Large intestine (tissue), 12 donors: ENCODE data around the gene GTSE1. TPM values are rescaled to one million over a fixed set of nuclear protein-coding genes. Genes with fewer than 3 reads are reported as not detected.
A peak's percentile ranks its signal among the peaks of the same experiment; 100 is the strongest.

Source experiments
- DNase-seq, 2 donors: peaks; one replicate each; pipeline versions ENCODE4 v3.0.0 to v3.0.0-alpha.2; 2013
- H3K27ac ChIP-seq: one replicate; pipeline ENCODE4 v1.5.1; 2013; ENCODE audit warnings: low read length
- H3K27me3 ChIP-seq: 2 replicates; pipeline ENCODE4 v1.6.1; 2013; ENCODE audit warnings: low read length; ENCODE audit not compliant: control insufficient read depth, insufficient read depth
- H3K36me3 ChIP-seq: 2 replicates; pipeline ENCODE4 v1.6.1; 2013; ENCODE audit warnings: low read length; ENCODE audit not compliant: control insufficient read depth, insufficient read depth
- H3K4me1 ChIP-seq: one replicate; pipeline ENCODE4 v1.6.1; 2013; ENCODE audit warnings: low read length; ENCODE audit not compliant: control insufficient read depth, insufficient read depth
- H3K4me3 ChIP-seq: one replicate; pipeline ENCODE4 v1.5.1; 2013; ENCODE audit warnings: low read length
- H3K9me3 ChIP-seq: one replicate; pipeline ENCODE4 v1.6.1; 2013; ENCODE audit warnings: mild to moderate bottlenecking, low read depth, low read length, moderate library complexity; ENCODE audit not compliant: control insufficient read depth
- WGBS: methylation state at CpG from one replicate; pipeline ENCODE4 v1.1.5; 2013; ENCODE audit warnings: low lambda C conversion rate; ENCODE audit not compliant: insufficient coverage; 5-methylcytosine and 5-hydroxymethylcytosine counted together
- long read RNA-seq, 11 donors: transcript quantifications; one replicate each; lab custom pipeline, GENCODE V29; 2026
- polyA plus RNA-seq: library from polyadenylated mRNA; unstranded; fragments of 120-200 nt; gene quantifications from one replicate; pipeline ENCODE4 v1.2.1, GENCODE V29; 2013

The GTSE1 gene
- polyA plus RNA-seq, result 10.3 TPM
- long read RNA-seq, donor 1, partial matches to known transcripts, result 0 of 1 reads
- long read RNA-seq, donor 1, other reads (novel, unspliced or antisense), result 0 of 1 reads
- long read RNA-seq, donor 2, partial matches to known transcripts, result 0 of 3 reads
- long read RNA-seq, donor 2, other reads (novel, unspliced or antisense), result 0 of 3 reads
- long read RNA-seq, donor 3, partial matches to known transcripts, result 5 of 8 reads
- long read RNA-seq, donor 3, other reads (novel, unspliced or antisense), result 0 of 8 reads
- long read RNA-seq, donor 4, result 0 reads
- long read RNA-seq, donor 5, result 0 reads
- long read RNA-seq, donor 6, partial matches to known transcripts, result 7 of 7 reads
- long read RNA-seq, donor 6, other reads (novel, unspliced or antisense), result 0 of 7 reads
- long read RNA-seq, donor 7, partial matches to known transcripts, result 0 of 3 reads
- long read RNA-seq, donor 7, other reads (novel, unspliced or antisense), result 0 of 3 reads
- long read RNA-seq, donor 8, result 0 reads
- long read RNA-seq, donor 9, partial matches to known transcripts, result 0 of 1 reads
- long read RNA-seq, donor 9, other reads (novel, unspliced or antisense), result 0 of 1 reads
- long read RNA-seq, donor 10, result 0 reads
- long read RNA-seq, donor 11, result 0 reads

- peaks cover 28% of the 10 kb centered on the region for H3K36me3 ChIP-seq
- peaks cover 15% of the 10 kb centered on the region for H3K4me1 ChIP-seq
- peak within 1 kb of the TSS; percentile 85 for H3K27ac ChIP-seq
- DNase-seq, result peak; percentile 98 to 99
- no peaks in the 10 kb centered on the region for H3K27me3 ChIP-seq
- WGBS, result no CpG with 5 or more reads among the region's 76 CpGs
- H3K4me3 ChIP-seq, result peak within 1 kb of the TSS; percentile 72
- H3K9me3 ChIP-seq, result no peaks in the 10 kb centered on the region
Observed at GRCh38 chr22:46296257-46297150, at the start of gene GTSE1. GTSE1 (plus strand) TSS chr22:46296870; CDS start chr22:46297401, 531 bp downstream.

GRCh38 chr22:46247443-46247975 lies 49.2 kb upstream of the GTSE1 start:
- Histone ChIP-seq H3K4me3 (no peak overlapping the region), H3K36me3 (peaks cover 32% of the 10 kb centered on the region), H3K4me1 (peaks cover 4% of the 10 kb centered on the region), H3K27me3 (no peaks in the 10 kb centered on the region), H3K9me3 (no peaks in the 10 kb centered on the region), H3K27ac (no peak overlapping the region)
- no CpG with 5 or more reads among the region's 2 CpGs for WGBS
- no peak for DNase-seq

- peaks cover 4% of the 10 kb centered on the region for H3K4me1 ChIP-seq
- DNase-seq, result peak; percentile 87 to 93
- WGBS, result no CpG with 5 or more reads among the region's 89 CpGs
- no peaks in the 10 kb centered on the region for H3K27me3 ChIP-seq
- peak within 1 kb of the TSS; percentile 94 for H3K27ac ChIP-seq
- peak within 1 kb of the TSS; percentile 92 for H3K4me3 ChIP-seq
- no peaks in the 10 kb centered on the region for H3K9me3 ChIP-seq
- H3K36me3 ChIP-seq, result peaks cover 18% of the 10 kb centered on the region
Observed at GRCh38 chr22:46250035-46250782, 46.5 kb upstream of the GTSE1 start, which contains the start of gene CDPF1. CDPF1 (minus strand) TSS chr22:46250293; CDS start chr22:46248284, 2,009 bp downstream.

- peak in 1 of 2 donors; percentile 57 for DNase-seq
- H3K9me3 ChIP-seq, result no peaks in the 10 kb centered on the region
Observed at GRCh38 chr22:46250783-46251125, 45.9 kb upstream of the GTSE1 start.

GRCh38 chr22:46251266-46251665 lies 45.4 kb upstream of the GTSE1 start:
- 80% methylated on average over 1 of the region's 7 CpGs for WGBS
- Histone ChIP-seq H3K4me3 (peak overlapping the region; percentile 92), H3K9me3 (no peaks in the 10 kb centered on the region), H3K36me3 (peaks cover 12% of the 10 kb centered on the region), H3K27ac (no peak overlapping the region), H3K4me1 (peaks cover 4% of the 10 kb centered on the region), H3K27me3 (no peaks in the 10 kb centered on the region)
- DNase-seq, result no peak

More at GRCh38 chr22:46250783-46251125, 45.9 kb upstream of the GTSE1 start:
- peak overlapping the region; percentile 92 for H3K4me3 ChIP-seq
- WGBS, result no CpG with 5 or more reads among the region's 25 CpGs
- H3K27ac ChIP-seq, result peak overlapping the region; percentile 53
- no peaks in the 10 kb centered on the region for H3K27me3 ChIP-seq
- peaks cover 4% of the 10 kb centered on the region for H3K4me1 ChIP-seq
- peaks cover 17% of the 10 kb centered on the region for H3K36me3 ChIP-seq

- no peak for DNase-seq
- no peak overlapping the region for H3K27ac ChIP-seq
- H3K27me3 ChIP-seq, result no peaks in the 10 kb centered on the region
- WGBS, result 96% methylated on average over 7 of the region's 9 CpGs
- H3K9me3 ChIP-seq, result no peaks in the 10 kb centered on the region
- H3K4me3 ChIP-seq, result no peak overlapping the region
- H3K4me1 ChIP-seq, result peaks cover 4% of the 10 kb centered on the region
- peaks cover 9% of the 10 kb centered on the region for H3K36me3 ChIP-seq
Observed at GRCh38 chr22:46251816-46252380, 44.8 kb upstream of the GTSE1 start.

- WGBS, result no CpG with 5 or more reads among the region's 8 CpGs
- Histone ChIP-seq H3K4me1 (no peaks in the 10 kb centered on the region), H3K27ac (no peak overlapping the region), H3K4me3 (no peak overlapping the region), H3K9me3 (no peaks in the 10 kb centered on the region), H3K36me3 (no peaks in the 10 kb centered on the region), H3K27me3 (peaks cover 3% of the 10 kb centered on the region)
- no peak for DNase-seq
Observed at GRCh38 chr22:46256358-46256958, 40.2 kb upstream of the GTSE1 start.

GRCh38 chr22:46259374-46259773 lies 37.3 kb upstream of the GTSE1 start:
- Histone ChIP-seq H3K36me3 (no peaks in the 10 kb centered on the region), H3K4me1 (peaks cover 12% of the 10 kb centered on the region), H3K4me3 (no peak overlapping the region), H3K9me3 (peaks cover 16% of the 10 kb centered on the region), H3K27ac (no peak overlapping the region), H3K27me3 (peaks cover 15% of the 10 kb centered on the region)
- WGBS, result no CpG with 5 or more reads among the region's 12 CpGs
- no peak for DNase-seq

GRCh38 chr22:46260038-46260437 lies 36.6 kb upstream of the GTSE1 start:
- DNase-seq, result no peak
- Histone ChIP-seq H3K27ac (no peak overlapping the region), H3K4me1 (peaks cover 14% of the 10 kb centered on the region), H3K27me3 (peaks cover 15% of the 10 kb centered on the region), H3K9me3 (peaks cover 16% of the 10 kb centered on the region), H3K36me3 (no peaks in the 10 kb centered on the region), H3K4me3 (no peak overlapping the region)
- WGBS, result no CpG with 5 or more reads among the region's 6 CpGs
